Astrocyte (in vitro differentiated cells and primary cell): ENCODE data around the gene DCTN1.

ENCODE experiments used
- EZH2 ChIP-seq: IDR thresholded peaks from 2 replicates; pipeline ENCODE4 v1.6.1; 2012; ENCODE audit warnings: mild to moderate bottlenecking, low read length, inconsistent platforms; ENCODE audit not compliant: insufficient read depth
- TF ChIP-seq, protein P1 (sequence below): IDR thresholded peaks from 2 replicates; pipeline ENCODE4 v1.5.1; 2011; ENCODE audit warnings: low read depth, mild to moderate bottlenecking, inconsistent platforms, low read length, moderate library complexity; ENCODE audit not compliant: insufficient read depth

DNA sequence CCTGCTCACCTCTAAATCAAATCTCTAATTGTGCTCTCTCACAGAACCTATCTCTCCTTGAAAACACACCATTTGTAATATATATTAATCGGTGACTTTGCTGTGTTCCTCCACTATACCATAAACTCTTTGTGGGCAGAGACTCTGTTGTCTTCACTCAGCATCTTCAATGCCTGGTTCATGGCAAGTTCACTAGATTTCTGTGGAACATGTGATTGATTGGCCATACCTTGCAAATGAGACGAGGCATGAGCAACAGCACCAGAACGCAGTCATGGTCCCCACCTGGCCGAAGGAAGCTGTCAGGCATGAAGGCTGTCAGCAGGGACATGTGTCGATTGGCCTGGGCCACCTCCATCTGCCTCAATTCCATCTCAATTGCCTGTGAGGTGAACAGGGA, 11.6 kb downstream of the DCTN1 start:
- TF ChIP-seq, protein P1, sequence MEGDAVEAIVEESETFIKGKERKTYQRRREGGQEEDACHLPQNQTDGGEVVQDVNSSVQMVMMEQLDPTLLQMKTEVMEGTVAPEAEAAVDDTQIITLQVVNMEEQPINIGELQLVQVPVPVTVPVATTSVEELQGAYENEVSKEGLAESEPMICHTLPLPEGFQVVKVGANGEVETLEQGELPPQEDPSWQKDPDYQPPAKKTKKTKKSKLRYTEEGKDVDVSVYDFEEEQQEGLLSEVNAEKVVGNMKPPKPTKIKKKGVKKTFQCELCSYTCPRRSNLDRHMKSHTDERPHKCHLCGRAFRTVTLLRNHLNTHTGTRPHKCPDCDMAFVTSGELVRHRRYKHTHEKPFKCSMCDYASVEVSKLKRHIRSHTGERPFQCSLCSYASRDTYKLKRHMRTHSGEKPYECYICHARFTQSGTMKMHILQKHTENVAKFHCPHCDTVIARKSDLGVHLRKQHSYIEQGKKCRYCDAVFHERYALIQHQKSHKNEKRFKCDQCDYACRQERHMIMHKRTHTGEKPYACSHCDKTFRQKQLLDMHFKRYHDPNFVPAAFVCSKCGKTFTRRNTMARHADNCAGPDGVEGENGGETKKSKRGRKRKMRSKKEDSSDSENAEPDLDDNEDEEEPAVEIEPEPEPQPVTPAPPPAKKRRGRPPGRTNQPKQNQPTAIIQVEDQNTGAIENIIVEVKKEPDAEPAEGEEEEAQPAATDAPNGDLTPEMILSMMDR: no peak
- no peak for TF ChIP-seq EZH2
